Endothelial cell of umbilical vein (primary cell): ENCODE results near the gene TOX4. TPM values are rescaled to one million over a fixed set of nuclear protein-coding genes. Genes with fewer than 3 reads are reported as not detected.

Experiments used
- BruUV-seq: library from RNA; stranded (reverse); fragments of 400-500 nt; replicated peaks from 2 replicates; lab custom pipeline; 2021; lab: Mats Ljungman, UMichigan
- CTCF ChIA-PET: fragments of 300-600, 350-600 bp; sonication (Branson Sonifier 250); formaldehyde crosslinking; loops from one replicate; lab custom pipeline; 2021; ENCODE audit warnings: antibody characterized with exemption, inconsistent platforms; lab: Charles Lee
- POLR2A ChIA-PET: fragments of 300-600, 350-600 bp; sonication (Branson Sonifier 250); formaldehyde crosslinking; loops from one replicate; lab custom pipeline; 2021; ENCODE audit warnings: antibody characterized with exemption, inconsistent platforms; lab: Charles Lee
- DNase-seq: peaks from one replicate; pipeline ENCODE4 v3.0.0-alpha.2; 2011; ENCODE audit warnings: low read depth, low spot score
- FAIRE-seq: peaks from 2 replicates; lab custom pipeline; 2011; peaks lifted over from hg19 to GRCh38; lab: Jason Lieb, UNC
- H2AFZ ChIP-seq: 2 replicates; pipeline ENCODE4 v1.6.0; 2012; ENCODE audit warnings: low read depth, low read length, control low read depth, inconsistent platforms
- H3K27ac ChIP-seq: 2 replicates; pipeline ENCODE4 v1.5.1; 2011; ENCODE audit warnings: low read depth, mild to moderate bottlenecking, control low read depth, low read length, moderate library complexity; ENCODE audit not compliant: insufficient read depth
- H3K27me3 ChIP-seq, 2 experiments: 2 replicates each; pipeline versions ENCODE4 v1.6.0 to v1.6.1; 2011; ENCODE audit warnings: low read length in 2 of 2, mixed read lengths in 1 of 2; ENCODE audit not compliant: control insufficient read depth in 2 of 2, insufficient read depth in 2 of 2
- H3K36me3 ChIP-seq, 2 experiments: 2 replicates in 1 of 2; 3 replicates in 1 of 2; pipeline ENCODE4 v1.5.1; 2011; ENCODE audit warnings: low read length in 2 of 2, mild to moderate bottlenecking in 1 of 2, moderate library complexity in 1 of 2; ENCODE audit not compliant: control insufficient read depth in 2 of 2, insufficient read depth in 2 of 2; ENCODE audit errors: extremely low read depth in 1 of 2
- H3K4me1 ChIP-seq: 3 replicates; pipeline ENCODE4 v1.5.1; 2011; ENCODE audit warnings: mild to moderate bottlenecking, low read length; ENCODE audit not compliant: control insufficient read depth, insufficient read depth; ENCODE audit errors: extremely low read depth
- H3K4me2 ChIP-seq: 2 replicates; pipeline ENCODE4 v1.6.1; 2011; ENCODE audit warnings: low read length, control low read depth, mixed read lengths; ENCODE audit not compliant: insufficient read depth
- H3K4me3 ChIP-seq, 3 experiments: fragments of 200-600 bp in 1 of 3; sonication (generic), shearing (Covaris generic) in 1 of 3; replicated peaks in 1 of 3; 2 replicates each; pipeline ENCODE4 v1.5.1; 2011 to 2016; ENCODE audit warnings: control low read depth in 3 of 3, low read length in 3 of 3, mild to moderate bottlenecking in 2 of 3, inconsistent platforms in 1 of 3, low read depth in 1 of 3, moderate library complexity in 1 of 3; ENCODE audit not compliant: insufficient read depth in 1 of 3
- H3K79me2 ChIP-seq: 2 replicates; pipeline ENCODE4 v1.6.0; 2012; ENCODE audit warnings: low read length, inconsistent platforms; ENCODE audit not compliant: control insufficient read depth, insufficient read depth
- H3K9ac ChIP-seq: replicated peaks from 2 replicates; pipeline ENCODE3; 2011; ENCODE audit warnings: low read length, control low read depth; ENCODE audit not compliant: insufficient read depth; ENCODE audit errors: extremely low read depth
- H3K9me1 ChIP-seq: replicated peaks from 3 replicates; pipeline ENCODE4 v1.6.0; 2011; ENCODE audit warnings: mild to moderate bottlenecking, low read length; ENCODE audit not compliant: control insufficient read depth, insufficient read depth; ENCODE audit errors: extremely low read depth
- H3K9me3 ChIP-seq: replicated peaks from 2 replicates; pipeline ENCODE4 v1.5.1; 2012; ENCODE audit warnings: low read length, inconsistent platforms; ENCODE audit not compliant: control insufficient read depth, insufficient read depth
- H4K20me1 ChIP-seq: replicated peaks from 2 replicates; pipeline ENCODE3; 2011; ENCODE audit warnings: mild to moderate bottlenecking, low read length; ENCODE audit not compliant: control insufficient read depth, insufficient read depth; ENCODE audit errors: extremely low read depth
- CTCF ChIP-seq, 2 donors: IDR thresholded peaks; 1 replicate in 1 of 2; 2 replicates in 1 of 2; pipeline ENCODE4 v1.5.1; 2011; ENCODE audit warnings: low read length in 2 of 2, mild to moderate bottlenecking in 2 of 2, moderate library complexity in 2 of 2, control low read depth in 1 of 2, inconsistent platforms in 1 of 2, low read depth in 1 of 2; ENCODE audit not compliant: insufficient read depth in 1 of 2; ENCODE audit errors: extremely low read depth in 1 of 2
- EZH2 ChIP-seq: IDR thresholded peaks from 2 replicates; pipeline ENCODE4 v1.6.1; 2012; ENCODE audit warnings: borderline replicate concordance, low read depth, mild to moderate bottlenecking, moderate library complexity, low read length, inconsistent platforms; ENCODE audit not compliant: severe bottlenecking
- GATA2 ChIP-seq: IDR thresholded peaks from 2 replicates; pipeline ENCODE4 v1.7.0; 2011; ENCODE audit warnings: low read depth, mild to moderate bottlenecking, moderate library complexity, mixed read lengths, low read length; ENCODE audit not compliant: insufficient read length, insufficient read depth
- JUN ChIP-seq: IDR thresholded peaks from 2 replicates; pipeline ENCODE4 v1.6.1; 2011; ENCODE audit warnings: borderline replicate concordance, low read depth; ENCODE audit not compliant: insufficient read length, insufficient read depth
- MYC ChIP-seq: IDR thresholded peaks from one replicate; pipeline ENCODE4 v1.6.1; 2011; ENCODE audit warnings: mild to moderate bottlenecking, low read depth, low read length
- POLR2A ChIP-seq: IDR thresholded peaks from 2 replicates; pipeline ENCODE4 v1.6.1; 2012; ENCODE audit warnings: low read depth, mild to moderate bottlenecking, control low read depth, low read length
- POLR2AphosphoS5 ChIP-seq: IDR thresholded peaks from 2 replicates; pipeline ENCODE4 v1.6.1; 2012; ENCODE audit warnings: low read depth, mild to moderate bottlenecking, control low read depth, low read length, moderate library complexity; ENCODE audit not compliant: insufficient read depth
- dilution Hi-C: fragments of 300-500 bp; cut with MboI; formaldehyde crosslinking; loops from one replicate; pipeline ENCODE4 v1.15.0; 2019; ENCODE audit warnings: low sequenced_read_pairs; ENCODE audit not compliant: extremely low pct_ligation_motif_present
- intact Hi-C: fragments of 100-400 bp; cut with micrococcal nuclease; formaldehyde crosslinking; loops from one replicate; pipeline ENCODE4 v1.10.0; 2022
- polyA plus RNA-seq, 4 experiments: library from polyadenylated mRNA; depleted of rRNA in 3 of 4; stranded (reverse) in 3 of 4; unstranded in 1 of 4; fragments of >200 nt; gene quantifications; 2 replicates each; pipeline versions ENCODE4 v1.2.1 to v1.2.3, GENCODE V29; 2011 to 2012; ENCODE audit warnings: missing spikeins in 1 of 4
- total RNA-seq: library from RNA; stranded (reverse); gene quantifications from 2 replicates; pipeline ENCODE4 v1.2.3, GENCODE V29; 2021
- TF ChIP-seq, protein P1 (sequence below): IDR thresholded peaks from 2 replicates; pipeline ENCODE4 v1.6.1; 2011; ENCODE audit not compliant: insufficient read depth, insufficient read length

The TOX4 gene
- total and polyA plus RNA-seq, 2 donors (not counting 3 experiments of a cell fraction or from before 2014, with no cell fraction given): 67.4 to 78.4 TPM

GRCh38 chr14:21533294-21533693 is 56.3 kb downstream of the TOX4 start:
- no peak overlapping the region for H3K27ac ChIP-seq
- H2AFZ ChIP-seq: no peak overlapping the region
- POLR2A ChIA-PET: no interaction called here
- DNase-seq (no peak), FAIRE-seq (no peak)
- dilution Hi-C loops (no loop called here), intact Hi-C loops (no loop called here)
- H3K4me1 ChIP-seq: no peaks in the 10 kb centered on the region
- H3K36me3 ChIP-seq: no peaks in the 10 kb centered on the region
- no peak overlapping the region for H3K4me3 ChIP-seq
- H3K9me1 ChIP-seq: no peaks in the 10 kb centered on the region
- BruUV-seq: no TSS peak
- peaks cover 52 to 60% of the 10 kb centered on the region in 2 experiments for H3K27me3 ChIP-seq
- H3K9ac ChIP-seq: no peak overlapping the region
- no peaks in the 10 kb centered on the region for H3K9me3 ChIP-seq
- CTCF ChIA-PET: interaction anchor here (1.7 kb wide), 1 partner anchor 35 kb away, joined by 5 read pairs; no protein-coding TSS in a partner anchor
- H3K4me2 ChIP-seq: no peak overlapping the region
- no peaks in the 10 kb centered on the region for H3K79me2 ChIP-seq
- no peaks in the 10 kb centered on the region for H4K20me1 ChIP-seq
- TF ChIP-seq EZH2 (no peak), MYC (no peak), POLR2A (no peak), CTCF (IDR thresholded peaks at IDR 0.05; ENCODE audit: extremely low read depth in 1 of 2, insufficient read depth in 1 of 2, low read depth in 1 of 2, low read length in 2 of 2) (no peak)
- TF ChIP-seq, protein P1, sequence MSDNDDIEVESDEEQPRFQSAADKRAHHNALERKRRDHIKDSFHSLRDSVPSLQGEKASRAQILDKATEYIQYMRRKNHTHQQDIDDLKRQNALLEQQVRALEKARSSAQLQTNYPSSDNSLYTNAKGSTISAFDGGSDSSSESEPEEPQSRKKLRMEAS: no peak

DNA sequence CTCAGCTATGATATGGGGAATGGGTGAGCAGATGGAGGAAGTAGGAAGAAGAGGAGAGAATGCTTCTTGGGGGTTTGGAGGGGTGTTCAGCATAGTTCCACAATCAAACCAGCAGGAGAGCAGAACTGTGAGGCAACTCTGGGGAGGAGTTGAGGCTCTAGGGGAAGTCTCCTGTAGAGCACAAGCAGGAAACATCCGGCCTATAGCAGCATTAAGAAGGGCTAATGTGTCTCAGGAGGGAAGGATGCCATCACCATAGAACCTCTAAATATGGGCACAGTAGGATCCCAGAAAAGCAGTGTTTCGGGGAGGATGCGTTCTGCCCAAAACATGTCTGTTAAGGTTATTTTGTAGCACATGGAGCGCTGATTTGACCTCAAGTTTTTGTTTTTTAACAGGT is 57.6 kb downstream of the TOX4 start:
- Histone ChIP-seq H3K9me1 (no peaks in the 10 kb centered on the region), H3K4me2 (no peak overlapping the region), H3K4me1 (no peaks in the 10 kb centered on the region), H3K27me3 (peaks cover 53 to 63% of the 10 kb centered on the region in 2 experiments), H3K9me3 (no peaks in the 10 kb centered on the region), H3K4me3 (no peak overlapping the region), H3K9ac (no peak overlapping the region), H4K20me1 (no peaks in the 10 kb centered on the region), H3K36me3 (no peaks in the 10 kb centered on the region), H3K79me2 (no peaks in the 10 kb centered on the region), H3K27ac (no peak overlapping the region), H2AFZ (no peak overlapping the region)
- DNase-seq (no peak), FAIRE-seq (no peak)
- BruUV-seq: no TSS peak
- TF ChIP-seq JUN (no peak), POLR2A (no peak), GATA2 (no peak), MYC (no peak), POLR2AphosphoS5 (no peak), CTCF (IDR thresholded peaks at IDR 0.05; ENCODE audit: extremely low read depth in 1 of 2, insufficient read depth in 1 of 2, low read depth in 1 of 2, low read length in 2 of 2) (no peak)
- CTCF ChIA-PET: interaction anchor here (1.0 to 1.7 kb wide), 3 partner anchors 16 to 36 kb away, joined by 3 to 5 read pairs (median 4); no protein-coding TSS in a partner anchor
- dilution Hi-C loops: no loop called here
- POLR2A ChIA-PET: no interaction called here
- intact Hi-C loops: no loop called here
